Measurements from ENCODE around the gene NUPR2.
A peak's percentile ranks its signal among the peaks of the same experiment; 100 is the strongest.
"Not testable (repeated sequence)": the region's sequence is repeated elsewhere in the genome, so short reads cannot be mapped to it uniquely, and the experiment has no call there.

Gene NUPR2

DNA sequence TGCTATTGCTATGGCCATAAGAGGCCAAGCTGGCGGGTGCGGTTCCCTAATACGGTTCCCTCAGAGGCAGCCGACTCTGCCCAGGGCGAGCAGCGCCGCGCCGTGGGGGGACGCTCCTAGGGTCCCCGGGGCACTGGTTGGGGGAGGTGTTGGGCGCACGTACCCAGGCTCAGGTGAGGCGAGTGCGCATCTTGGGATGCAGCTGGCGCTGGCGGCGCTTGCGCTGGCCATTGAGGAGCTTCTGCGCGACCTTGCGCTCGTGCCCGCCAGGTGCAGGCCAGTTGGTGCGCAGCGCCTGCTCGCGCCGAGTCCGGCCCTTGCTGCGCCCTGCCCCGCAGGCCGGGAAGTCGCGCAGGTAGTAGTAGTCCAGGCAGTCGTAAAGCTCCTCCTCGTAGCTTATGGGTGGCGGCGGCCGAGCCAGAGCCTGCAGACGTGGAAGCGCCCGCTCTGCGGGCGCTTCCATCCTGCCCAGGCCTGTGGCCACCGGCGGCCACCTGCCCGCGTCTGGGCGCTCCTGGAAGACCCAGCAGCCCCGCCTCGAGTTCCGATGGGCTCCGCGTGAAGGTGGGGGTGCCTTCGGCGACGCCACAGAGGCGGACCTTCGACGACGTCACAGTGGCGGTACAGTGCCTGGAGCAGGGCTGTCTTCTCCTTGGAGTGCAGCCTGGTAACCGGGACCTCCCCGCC, at the start of gene NUPR2:
Gene NUPR2 (minus strand): TSS at position 566 of the 687 bp plus-strand sequence. CDS start 103 bp downstream, at position 463.
- no peak for DNase-seq

DNA sequence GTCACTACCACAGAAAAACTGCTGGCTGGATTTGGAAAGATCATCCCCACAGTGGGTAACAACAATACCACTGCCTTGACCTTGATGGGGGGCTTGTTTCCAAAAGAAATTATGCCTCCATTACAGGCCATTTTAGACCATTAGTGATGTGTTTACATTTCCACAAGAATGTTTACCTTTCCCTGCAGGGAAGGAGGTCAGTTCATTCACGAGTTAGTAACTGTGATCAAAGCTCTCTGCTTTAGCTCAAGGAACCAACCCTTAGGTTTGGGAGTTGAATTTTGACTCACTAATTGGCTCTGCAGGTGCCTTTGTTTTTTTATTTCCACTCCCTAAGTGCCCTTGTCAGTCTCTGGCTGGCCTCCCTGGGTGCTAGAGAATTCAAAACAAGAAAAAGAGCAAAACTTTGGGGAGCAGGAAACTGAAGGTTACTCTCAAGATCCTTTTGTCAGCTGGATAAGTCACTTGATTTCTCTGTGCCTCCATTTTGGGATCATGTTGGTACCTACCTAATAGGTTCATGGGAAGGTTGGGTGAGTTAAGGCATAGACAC, 41.1 kb upstream of the NUPR2 start:
- no peak for DNase-seq

DNA sequence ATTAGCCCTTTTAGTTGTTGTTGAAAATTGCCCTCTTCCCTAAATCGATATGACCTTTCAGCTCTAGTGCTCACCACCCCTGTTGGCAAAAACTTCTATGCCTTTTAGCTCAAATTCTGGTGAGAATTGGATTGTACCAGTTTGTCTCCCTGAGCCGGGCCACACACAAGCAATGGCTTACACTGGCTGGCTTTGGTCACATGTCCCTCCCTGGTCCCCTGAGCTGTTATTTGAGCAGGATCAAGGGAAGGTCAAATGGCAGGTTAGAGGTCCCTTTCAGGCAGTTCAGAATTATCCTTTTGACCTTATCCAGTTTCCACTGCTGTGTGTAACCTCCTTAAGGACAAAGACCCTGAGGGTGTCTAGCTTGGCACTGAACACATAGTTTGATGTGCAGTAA, 14.8 kb upstream of the NUPR2 start:
- not testable (repeated sequence) for DNase-seq

DNA sequence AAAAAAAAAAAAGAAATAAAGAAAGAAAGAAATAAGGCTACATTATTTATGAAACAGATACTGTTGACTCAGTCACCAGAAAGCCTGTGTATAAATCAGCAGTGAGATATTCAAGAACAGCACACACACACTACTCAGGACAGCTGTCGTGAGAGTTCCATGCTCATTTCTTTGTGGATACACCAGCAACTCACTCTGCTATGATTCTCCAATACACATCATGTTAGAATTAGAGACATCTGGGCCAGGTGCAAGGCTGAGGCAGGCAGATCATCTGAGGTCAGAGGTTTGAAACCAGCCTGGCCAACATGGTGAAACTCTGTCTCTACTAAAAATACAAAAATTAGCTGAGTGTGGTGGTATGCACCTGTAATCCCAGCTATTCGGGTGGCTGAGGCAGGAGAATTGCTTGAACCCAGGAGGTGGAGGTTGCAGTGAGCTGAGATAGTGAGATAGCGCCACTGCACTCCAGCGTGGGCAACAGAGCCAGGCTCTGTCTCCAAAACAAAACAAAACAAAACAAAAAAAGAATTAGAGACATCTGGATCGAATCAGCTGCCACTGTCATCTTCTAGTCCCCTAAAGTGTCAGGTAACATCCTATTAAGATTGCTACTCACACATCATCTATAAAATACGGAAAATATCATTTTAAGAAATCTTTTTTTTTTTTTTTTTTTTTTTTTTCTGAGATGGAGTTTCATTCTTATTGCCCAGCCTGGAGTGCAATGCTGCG, 11.2 kb upstream of the NUPR2 start:
- no peak for DNase-seq

DNA sequence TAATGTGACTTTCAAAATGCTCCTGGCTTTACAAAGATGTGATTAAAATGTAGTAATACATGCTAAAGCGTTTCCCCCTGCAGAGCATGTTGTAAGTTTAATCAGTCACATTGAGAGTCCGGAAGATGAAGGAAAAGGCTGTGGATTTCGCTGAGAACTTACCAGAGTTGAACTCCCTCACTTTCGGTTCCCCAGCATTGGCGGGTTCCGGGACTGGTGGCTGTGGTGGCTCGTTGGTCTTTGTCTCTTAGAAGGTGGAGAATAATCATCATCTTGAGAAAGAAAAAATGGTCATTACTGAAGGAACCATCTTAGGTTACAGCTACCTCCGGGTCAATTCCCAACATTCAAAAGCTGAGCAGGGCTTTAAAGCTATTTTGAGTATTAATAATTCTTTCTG, 9.6 kb upstream of the NUPR2 start:
- DNase-seq: no peak

- no peak for DNase-seq
These were observed 8.8 kb upstream of the NUPR2 start for GRCh38 chr7:56124981-56125380.

- no peak for DNase-seq
These were observed 5.2 kb upstream of the NUPR2 start for GRCh38 chr7:56121440-56121839.

DNA sequence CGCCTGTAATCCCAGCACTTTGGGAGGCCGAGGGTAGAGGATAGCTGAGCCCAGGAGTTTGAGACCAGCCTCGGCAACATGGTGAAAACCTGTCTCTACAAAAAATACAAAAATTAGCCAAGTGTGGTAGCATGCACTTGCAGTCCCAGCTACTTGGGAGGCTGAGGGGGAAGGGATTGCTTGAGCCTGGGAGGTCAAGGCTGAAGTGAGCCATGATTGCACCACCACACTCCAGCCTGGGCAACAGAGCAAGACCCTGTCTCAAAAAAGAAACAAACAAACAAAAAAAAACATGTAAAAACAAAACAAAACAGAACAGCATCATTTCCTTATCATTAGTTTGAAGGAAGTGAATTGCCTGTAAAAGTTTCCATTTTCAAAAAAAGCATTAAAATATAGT, 4.0 kb downstream of the NUPR2 start:
- not testable (repeated sequence) for DNase-seq

GRCh38 chr7:56110611-56111010, 5.6 kb downstream of the NUPR2 start:
- no peak for DNase-seq

DNA sequence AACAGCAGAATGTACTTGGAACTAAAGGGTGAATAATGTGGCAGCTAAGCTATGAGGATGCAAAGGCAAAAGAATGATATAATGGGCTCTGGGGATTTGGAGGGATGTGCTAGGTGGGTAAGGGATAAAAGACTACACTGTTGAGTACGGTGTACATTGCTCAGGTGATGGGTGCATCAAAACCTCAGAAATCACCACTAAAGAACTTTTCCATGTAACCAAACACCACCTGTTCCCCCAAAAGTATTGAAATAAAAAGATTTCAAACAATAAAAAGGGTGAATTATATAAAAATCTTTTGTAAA, 8.3 kb downstream of the NUPR2 start:
- no peak for DNase-seq

DNA sequence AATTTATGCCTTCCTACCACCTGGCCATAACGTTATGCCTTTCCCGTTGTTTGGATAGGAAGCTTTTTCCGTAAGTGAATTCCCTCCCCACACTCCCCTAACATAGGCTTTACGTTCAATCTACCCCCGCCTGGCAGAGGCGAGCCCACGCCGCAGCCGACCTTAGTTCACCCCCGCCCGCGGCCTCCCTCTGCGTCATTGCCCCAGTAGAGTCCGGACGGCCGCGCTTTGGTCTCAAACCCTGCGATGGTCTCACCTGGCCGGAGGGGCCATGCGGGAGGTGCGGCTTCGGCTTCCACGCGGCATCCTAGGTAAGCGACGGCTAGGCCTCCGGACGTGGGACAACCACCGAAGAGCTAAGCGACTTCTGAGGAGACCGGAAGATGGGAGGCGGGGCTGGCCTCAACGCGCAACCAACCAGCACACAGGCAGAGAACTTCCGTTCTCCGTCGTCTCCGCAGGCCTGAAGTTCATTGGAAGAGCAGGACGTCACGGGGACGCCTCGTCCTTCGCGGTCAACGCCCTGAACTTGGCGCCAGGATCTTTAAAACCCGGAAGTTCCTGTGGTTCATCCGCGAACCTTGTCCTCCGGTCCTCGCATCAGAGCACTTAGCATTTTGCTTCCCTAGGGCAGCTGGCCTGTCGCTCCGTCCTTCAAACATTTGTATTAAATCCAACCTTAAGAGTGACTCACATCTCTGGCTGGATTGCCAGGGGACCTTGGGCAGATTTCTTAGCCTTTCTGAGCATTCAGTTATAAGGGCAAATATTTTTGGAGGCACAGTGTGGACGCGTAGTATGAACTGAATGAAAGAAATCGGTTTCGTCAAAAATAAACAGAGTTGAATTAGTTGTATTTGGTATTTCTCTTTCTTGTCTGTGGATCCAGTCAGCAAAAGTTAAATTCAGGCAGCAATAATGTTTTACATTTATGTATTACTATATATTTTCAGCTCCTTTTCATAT, 9.8 kb downstream of the NUPR2 start, which contains the start of gene CHCHD2:
Gene CHCHD2 (minus strand): TSS at position 369 of the 966 bp plus-strand sequence. CDS start 63 bp downstream, at position 306.
- peak; percentile 99 for DNase-seq

DNA sequence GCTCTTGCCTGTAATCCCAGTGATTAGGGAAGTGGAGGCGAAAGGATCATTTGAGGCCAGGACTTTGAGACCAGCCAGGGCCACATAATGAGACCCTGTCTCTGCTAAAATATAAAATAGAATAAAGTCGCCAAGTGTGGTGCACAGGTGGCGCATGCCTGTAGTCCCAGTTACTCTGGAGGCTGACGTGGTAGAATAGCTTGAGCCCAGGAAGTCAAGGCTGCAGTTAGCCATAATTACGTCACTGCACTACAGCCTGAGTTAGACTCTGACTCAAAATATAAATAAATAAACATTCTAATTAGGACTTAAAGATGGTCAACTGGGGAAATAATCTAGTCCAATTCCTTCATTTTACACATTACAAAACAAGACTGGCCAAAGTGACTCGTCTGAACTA, 10.7 kb downstream of the NUPR2 start:
- DNase-seq: peak; percentile 36

GRCh38 chr7:56104138-56104537, 12.1 kb downstream of the NUPR2 start:
- not testable (repeated sequence) for DNase-seq

- no peak for DNase-seq
These were observed 16.6 kb downstream of the NUPR2 start for GRCh38 chr7:56099653-56100052.

DNA sequence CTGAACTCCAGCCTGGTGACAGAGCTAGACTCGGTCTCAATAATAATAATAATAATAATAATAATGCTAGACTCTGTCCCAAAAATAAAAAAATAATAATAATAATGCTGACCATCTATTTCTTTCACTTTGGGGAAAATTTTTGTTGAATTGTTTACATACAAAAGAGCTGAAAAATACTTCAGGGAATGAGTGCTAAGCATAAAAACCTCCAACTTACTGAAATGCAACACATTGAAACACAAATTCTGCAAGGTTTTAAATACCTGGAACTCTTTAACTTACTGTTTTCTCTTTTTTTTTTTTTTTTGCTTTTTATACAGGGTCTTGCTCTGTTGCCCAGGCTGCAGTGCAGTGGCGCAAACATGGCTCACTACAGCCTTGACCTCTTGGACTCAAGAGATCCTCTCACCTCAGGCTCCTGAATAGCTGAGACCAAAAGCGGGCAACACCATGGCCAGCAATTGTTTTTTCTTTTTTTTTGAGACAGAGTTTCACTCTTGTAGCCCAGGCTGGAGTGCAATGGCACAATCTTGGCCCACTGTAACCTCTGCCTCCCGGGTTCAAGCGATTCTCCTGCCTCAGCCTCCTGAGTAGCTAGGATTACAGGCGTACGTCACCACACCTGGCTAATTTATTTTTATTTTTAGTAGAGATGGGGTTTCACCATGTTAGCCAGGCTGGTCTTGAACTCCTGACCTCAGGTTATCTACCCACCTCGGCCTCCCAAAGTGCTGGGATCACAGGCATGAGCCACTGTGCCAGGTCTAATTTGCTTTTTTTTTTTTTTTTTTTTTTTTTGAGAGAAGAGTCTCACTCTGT, 17.8 kb downstream of the NUPR2 start:
- DNase-seq: not testable (repeated sequence)

DNA sequence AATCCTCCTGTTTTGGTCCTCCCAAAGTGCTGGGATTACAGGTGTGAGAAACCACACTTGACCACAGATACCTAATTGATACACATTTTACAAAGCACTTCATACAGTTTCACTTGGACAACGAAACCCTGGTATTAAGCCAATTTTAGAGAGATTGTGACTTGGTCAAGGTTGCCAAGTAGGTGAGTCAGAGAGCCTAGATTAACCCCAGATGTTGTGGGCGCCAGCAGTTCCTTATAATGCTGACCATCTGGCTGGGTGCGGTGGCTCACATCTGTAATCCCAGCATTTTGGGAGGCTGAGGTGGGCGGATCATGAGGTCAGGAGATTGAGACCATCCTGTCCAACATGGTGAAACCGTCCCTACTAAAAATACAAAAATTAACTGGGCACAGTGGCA, 18.5 kb downstream of the NUPR2 start:
- DNase-seq: no peak

GRCh38 chr7:56092789-56093531, 23.3 kb downstream of the NUPR2 start, which contains the start of gene PHKG1:
Gene PHKG1 (minus strand): TSS chr7:56092952. CDS start chr7:56088941, 4,011 bp downstream.
- peak; percentile 89 for DNase-seq

GRCh38 chr7:56092388-56092787, 23.8 kb downstream of the NUPR2 start:
- DNase-seq: not testable (repeated sequence)

- DNase-seq: peak; percentile 75
These were observed 24.6 kb downstream of the NUPR2 start for GRCh38 chr7:56091591-56091990.

DNA sequence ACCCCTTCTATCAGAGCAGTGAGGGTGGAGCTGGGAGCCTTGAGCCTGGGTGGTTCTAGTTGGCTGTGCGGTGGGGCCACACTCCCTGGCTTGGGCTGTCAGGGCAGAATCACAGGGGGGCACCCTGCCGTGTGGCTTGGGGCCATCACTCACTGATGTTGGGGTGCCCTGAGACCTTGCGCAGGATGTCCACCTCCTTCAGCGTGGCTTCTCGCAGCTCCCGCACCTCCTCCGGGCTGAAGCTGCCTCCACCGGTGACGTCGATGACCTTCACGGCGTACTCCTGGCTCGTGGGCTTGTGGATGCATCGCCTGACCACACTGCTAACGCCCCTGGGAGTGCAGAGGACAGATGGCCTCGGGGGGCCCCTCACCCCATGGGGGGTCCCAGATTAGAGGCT, 28.8 kb downstream of the NUPR2 start:
- DNase-seq: no peak

GRCh38 chr7:56086761-56087160, 29.5 kb downstream of the NUPR2 start:
- DNase-seq: no peak
